Memory B cell (primary cell): Measurements from ENCODE around the gene DCK.
"Not testable (repeated sequence)": the region's sequence is repeated elsewhere in the genome, so short reads cannot be mapped to it uniquely, and the experiment has no call there.

ENCODE experiments used
- ATAC-seq: fragments of 150-1000 bp; cut with Tn5 transposase; 2 replicates; pipeline ENCODE4 v1.10.0; 2021; ENCODE audit warnings: low read depth, mild to moderate bottlenecking, moderate library complexity
- DNase-seq, 2 donors: peaks; one replicate each; pipeline ENCODE4 v3.0.0; 2022; ENCODE audit warnings: low spot score in 2 of 2
- H3K27ac Mint-ChIP-seq: one replicate; pipeline ENCODE4 v1.8.0; 2022; ENCODE audit warnings: mild to moderate bottlenecking, moderate library complexity, mixed read lengths
- H3K27me3 Mint-ChIP-seq: one replicate; pipeline ENCODE4 v1.8.0; 2022; ENCODE audit warnings: mixed read lengths
- H3K36me3 Mint-ChIP-seq: one replicate; pipeline ENCODE4 v1.8.0; 2022; ENCODE audit warnings: mild to moderate bottlenecking, mixed read lengths
- H3K4me1 Mint-ChIP-seq: one replicate; pipeline ENCODE4 v1.8.0; 2022; ENCODE audit warnings: mixed read lengths
- H3K4me3 Mint-ChIP-seq: one replicate; pipeline ENCODE4 v1.8.0; 2022; ENCODE audit warnings: mild to moderate bottlenecking, moderate library complexity, mixed read lengths
- H3K9me3 Mint-ChIP-seq: one replicate; pipeline ENCODE4 v1.8.0; 2022; ENCODE audit warnings: mixed read lengths

Gene DCK

DNA sequence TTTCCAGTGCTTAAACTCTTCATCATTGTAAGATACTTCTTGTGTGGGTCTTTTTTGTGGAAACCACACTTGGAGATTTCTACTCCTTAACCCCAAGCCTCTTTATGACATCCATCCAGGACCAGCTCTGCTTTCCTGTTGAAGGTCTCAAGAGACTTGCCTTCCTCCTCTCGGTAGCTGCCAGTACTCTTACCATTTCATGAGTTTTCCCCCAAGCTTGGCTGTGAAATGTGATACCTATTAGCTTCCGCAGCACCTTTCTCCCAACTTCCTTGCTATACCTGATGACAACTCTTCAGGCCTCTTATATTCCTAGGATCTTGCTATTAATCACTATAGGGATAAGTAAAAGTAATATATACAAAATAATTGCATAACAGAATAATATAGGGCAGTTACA lies 1.9 kb upstream of the DCK start:
- Mint-ChIP-seq H3K27ac (peak overlapping the region; percentile 82), H3K4me3 (no peak overlapping the region), H3K36me3 (peaks cover 5% of the 10 kb centered on the region), H3K27me3 (no peaks in the 10 kb centered on the region), H3K4me1 (peaks cover 25% of the 10 kb centered on the region), H3K9me3 (no peaks in the 10 kb centered on the region)
- ATAC-seq (no peak), DNase-seq (no peak)

GRCh38 chr4:70992391-70992881 lies 1.0 kb upstream of the DCK start:
- DNase-seq (no peak), ATAC-seq (no peak)
- Mint-ChIP-seq H3K4me1 (peaks cover 34% of the 10 kb centered on the region), H3K36me3 (peaks cover 5% of the 10 kb centered on the region), H3K4me3 (peak overlapping the region; percentile 96), H3K9me3 (no peaks in the 10 kb centered on the region), H3K27ac (peak overlapping the region; percentile 82), H3K27me3 (no peaks in the 10 kb centered on the region)

GRCh38 chr4:70994069-70994366 lies 569 bp downstream of the DCK start:
- ATAC-seq (no peak), DNase-seq (no peak)
- Mint-ChIP-seq H3K4me3 (peak overlapping the region; percentile 96), H3K27me3 (no peaks in the 10 kb centered on the region), H3K9me3 (no peaks in the 10 kb centered on the region), H3K4me1 (peaks cover 38% of the 10 kb centered on the region), H3K27ac (peak overlapping the region; percentile 82), H3K36me3 (peaks cover 7% of the 10 kb centered on the region)

DNA sequence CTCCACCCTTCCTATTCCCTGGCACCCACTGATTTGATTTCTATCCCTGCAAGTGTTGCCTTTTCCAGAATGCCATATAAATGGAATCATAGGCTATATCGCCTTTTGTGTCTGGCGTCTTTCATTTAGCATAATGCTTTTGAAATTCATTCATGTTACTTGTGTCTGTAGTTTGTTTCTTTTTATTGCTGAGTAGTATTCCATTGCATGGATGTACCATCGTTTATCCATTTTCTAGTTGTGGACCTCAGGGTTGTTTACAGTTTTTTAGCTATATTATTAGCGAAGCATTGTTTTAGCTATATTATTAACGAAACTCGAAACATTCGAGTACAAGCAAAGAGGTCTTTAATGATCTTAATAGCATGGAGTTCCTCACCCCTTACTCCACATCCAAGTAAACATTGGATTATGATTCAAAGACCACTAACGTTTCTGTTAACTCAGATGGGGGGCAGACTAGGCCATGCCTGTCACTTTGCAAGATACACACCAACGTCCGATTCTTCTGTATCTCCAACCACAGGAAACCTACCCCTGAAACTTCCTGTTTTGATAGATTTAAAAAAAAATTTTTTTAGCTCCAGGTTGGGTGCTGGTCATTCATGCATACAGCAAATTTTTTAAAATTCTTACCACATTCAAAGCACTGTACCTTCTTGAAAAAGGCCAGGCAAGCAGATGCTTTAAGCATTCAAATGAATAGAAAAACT lies 1.1 kb downstream of the DCK start:
- peaks cover 42% of the 10 kb centered on the region for H3K4me1 Mint-ChIP-seq
- peak; percentile 62 for ATAC-seq
- peaks cover 12% of the 10 kb centered on the region for H3K36me3 Mint-ChIP-seq
- peak overlapping the region; percentile 96 for H3K4me3 Mint-ChIP-seq
- peak overlapping the region; percentile 82 for H3K27ac Mint-ChIP-seq
- DNase-seq = peak; percentile 15 to 46
- H3K9me3 Mint-ChIP-seq = no peaks in the 10 kb centered on the region
- no peaks in the 10 kb centered on the region for H3K27me3 Mint-ChIP-seq

- ATAC-seq = no peak
- Mint-ChIP-seq H3K4me1 (peaks cover 52% of the 10 kb centered on the region), H3K36me3 (peaks cover 26% of the 10 kb centered on the region)
Measured at GRCh38 chr4:70996018-70996360, 2.5 kb downstream of the DCK start.

DNA sequence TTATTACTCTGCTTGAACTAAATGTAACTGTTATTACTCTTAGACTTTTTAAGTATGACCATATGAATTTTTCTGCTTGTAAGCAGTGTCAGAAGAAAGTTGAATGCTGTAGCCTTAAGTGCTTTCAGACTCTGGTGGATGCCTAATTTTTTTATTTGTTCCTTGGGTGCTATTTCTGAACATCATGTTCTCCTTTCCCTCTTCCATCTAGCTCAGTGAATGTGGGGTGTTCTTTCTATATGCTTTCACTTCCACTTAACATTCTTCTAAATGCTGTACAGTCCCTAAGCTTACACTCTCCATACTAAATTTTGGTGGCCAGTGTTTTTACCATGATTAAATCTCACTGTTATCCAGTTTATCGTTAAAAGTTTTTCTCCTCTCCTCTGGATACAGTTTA lies 3.6 kb downstream of the DCK start:
- no peaks in the 10 kb centered on the region for H3K27me3 Mint-ChIP-seq
- peaks cover 36% of the 10 kb centered on the region for H3K36me3 Mint-ChIP-seq
- peaks cover 2% of the 10 kb centered on the region for H3K9me3 Mint-ChIP-seq
- DNase-seq (no peak), ATAC-seq (peak; percentile 16)
- H3K4me3 Mint-ChIP-seq = peak overlapping the region; percentile 96
- H3K4me1 Mint-ChIP-seq = peaks cover 56% of the 10 kb centered on the region
- H3K27ac Mint-ChIP-seq = peak overlapping the region; percentile 82

More at GRCh38 chr4:70996018-70996360, 2.5 kb downstream of the DCK start:
- Mint-ChIP-seq H3K27ac (peak overlapping the region; percentile 82), H3K4me3 (peak overlapping the region; percentile 96), H3K9me3 (peaks cover 2% of the 10 kb centered on the region), H3K27me3 (no peaks in the 10 kb centered on the region)
- DNase-seq = no peak

DNA sequence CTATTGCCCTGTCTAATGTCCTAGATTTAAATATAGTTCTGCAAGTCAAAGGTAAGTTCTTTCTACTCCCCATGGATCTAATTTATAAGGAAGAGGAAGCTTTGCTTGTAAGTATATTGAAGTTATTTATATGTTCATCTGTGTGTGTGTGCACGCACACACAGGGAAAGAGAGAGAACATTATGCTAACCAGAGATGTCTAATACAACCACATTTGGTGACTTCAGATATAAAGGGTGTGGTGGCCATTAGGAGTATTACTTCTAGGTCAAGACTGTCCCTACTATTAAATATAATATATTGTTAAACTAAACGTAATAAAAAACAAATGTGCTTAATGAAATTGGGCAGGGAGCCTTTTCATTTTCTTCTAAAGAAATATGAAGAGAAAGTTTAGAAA lies 4.1 kb downstream of the DCK start:
- H3K4me1 Mint-ChIP-seq = peaks cover 59% of the 10 kb centered on the region
- H3K36me3 Mint-ChIP-seq = peaks cover 40% of the 10 kb centered on the region

GRCh38 chr4:70999639-71000038 lies 6.2 kb downstream of the DCK start:
- Mint-ChIP-seq H3K4me1 (peaks cover 71% of the 10 kb centered on the region), H3K27ac (peak overlapping the region; percentile 75), H3K36me3 (peaks cover 43% of the 10 kb centered on the region)
- DNase-seq, H3K9me3 Mint-ChIP-seq, H3K27me3 Mint-ChIP-seq, H3K4me3 Mint-ChIP-seq, ATAC-seq: not testable (repeated sequence)

More for the DNA sequence above, 4.1 kb downstream of the DCK start:
- Mint-ChIP-seq H3K9me3 (peaks cover 2% of the 10 kb centered on the region), H3K27ac (peak overlapping the region; percentile 82), H3K27me3 (no peaks in the 10 kb centered on the region), H3K4me3 (peak overlapping the region; percentile 96)
- DNase-seq (no peak), ATAC-seq (no peak)

- H3K36me3 Mint-ChIP-seq = peaks cover 41% of the 10 kb centered on the region
- not testable (repeated sequence) for H3K27me3 Mint-ChIP-seq, ATAC-seq, DNase-seq, H3K9me3 Mint-ChIP-seq
- H3K4me3 Mint-ChIP-seq = peak overlapping the region; percentile 14
- peak overlapping the region; percentile 94 for H3K27ac Mint-ChIP-seq
- H3K4me1 Mint-ChIP-seq = peaks cover 68% of the 10 kb centered on the region
Measured at GRCh38 chr4:71001363-71001762, 7.9 kb downstream of the DCK start.

DNA sequence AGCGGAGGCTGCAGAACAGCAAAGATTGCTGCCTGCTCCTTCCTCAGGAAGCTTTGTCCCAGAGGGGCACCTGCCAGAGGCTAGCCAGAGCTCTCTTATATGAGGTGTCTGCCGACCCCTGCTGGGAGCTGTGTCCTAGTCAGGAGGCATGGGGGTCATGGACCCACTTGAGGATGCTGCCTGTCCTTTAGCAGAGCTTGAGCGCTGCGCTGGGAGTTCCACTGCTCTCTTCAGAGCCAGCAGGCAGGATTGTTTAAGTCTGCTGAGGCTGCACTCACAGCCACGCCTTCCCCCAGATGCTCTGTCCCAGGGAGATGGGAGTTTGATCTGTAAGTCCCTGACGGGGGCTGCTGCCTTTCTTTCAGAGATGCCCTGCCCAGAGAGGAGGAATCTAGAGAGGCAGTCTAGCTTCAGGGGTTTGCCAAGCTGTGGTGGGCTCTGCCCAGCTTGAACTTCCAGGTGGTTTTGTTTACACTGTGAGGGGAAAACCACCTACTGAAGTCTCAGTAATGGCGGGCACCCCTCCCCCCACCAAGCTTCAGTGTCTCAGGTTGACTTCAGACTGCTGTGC lies 10.9 kb downstream of the DCK start:
- ATAC-seq (peak; percentile 72), DNase-seq (peak; percentile 62 to 69)
- peak overlapping the region; percentile 76 for H3K4me3 Mint-ChIP-seq
- H3K9me3 Mint-ChIP-seq = peaks cover 2% of the 10 kb centered on the region
- H3K27ac Mint-ChIP-seq = peak overlapping the region; percentile 94
- H3K4me1 Mint-ChIP-seq = peaks cover 67% of the 10 kb centered on the region
- no peaks in the 10 kb centered on the region for H3K27me3 Mint-ChIP-seq
- peaks cover 46% of the 10 kb centered on the region for H3K36me3 Mint-ChIP-seq

GRCh38 chr4:71005025-71005424 lies 11.6 kb downstream of the DCK start:
- H3K4me3 Mint-ChIP-seq = peak overlapping the region; percentile 76
- ATAC-seq = peak; percentile 12
- DNase-seq = peak in 1 of 2 donors; percentile 16
- H3K4me1 Mint-ChIP-seq = peaks cover 69% of the 10 kb centered on the region
- peaks cover 40% of the 10 kb centered on the region for H3K36me3 Mint-ChIP-seq
- H3K9me3 Mint-ChIP-seq, H3K27me3 Mint-ChIP-seq: not testable (repeated sequence)
- peak overlapping the region; percentile 94 for H3K27ac Mint-ChIP-seq

DNA sequence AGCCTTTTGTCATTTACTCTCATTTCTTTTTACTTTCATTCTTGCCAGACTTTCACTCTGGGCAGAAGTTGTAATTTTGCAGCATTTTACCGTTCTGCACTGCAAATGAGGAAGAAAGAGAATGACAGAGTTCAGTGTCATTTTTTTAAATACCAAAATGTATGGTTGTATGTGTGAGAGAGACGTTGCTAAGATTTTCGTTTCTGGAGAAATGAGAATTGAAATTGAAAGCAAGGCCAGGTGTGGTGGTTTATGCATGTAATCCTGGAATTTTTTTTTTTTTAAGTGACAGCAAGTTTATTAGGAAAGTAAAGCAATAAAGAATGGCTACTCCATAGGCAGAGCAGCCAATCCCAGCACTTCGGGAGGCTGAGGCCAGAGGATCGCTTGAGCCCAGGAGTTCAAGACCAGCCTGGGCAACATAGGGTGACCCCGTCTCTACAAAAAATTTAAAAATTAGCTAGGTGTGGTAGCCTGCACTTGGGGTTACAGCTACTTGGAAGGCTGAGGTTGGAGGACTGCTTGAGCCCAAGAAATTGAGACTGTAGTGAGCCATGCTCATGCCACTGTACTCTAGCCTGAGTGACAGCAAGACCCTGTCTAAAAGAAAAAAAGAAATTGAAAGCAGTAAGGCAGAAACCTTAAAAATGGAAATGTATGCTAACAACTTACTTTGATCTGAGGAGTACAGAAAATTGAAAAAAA lies 12.9 kb downstream of the DCK start:
- Mint-ChIP-seq H3K4me3 (peak overlapping the region; percentile 67), H3K27ac (peak overlapping the region; percentile 93), H3K27me3 (no peaks in the 10 kb centered on the region), H3K36me3 (peaks cover 27% of the 10 kb centered on the region), H3K4me1 (peaks cover 61% of the 10 kb centered on the region), H3K9me3 (no peaks in the 10 kb centered on the region)
- ATAC-seq (peak; percentile 79), DNase-seq (peak; percentile 16 to 51)

- Mint-ChIP-seq H3K27ac (peak overlapping the region; percentile 80), H3K9me3 (no peaks in the 10 kb centered on the region), H3K36me3 (peaks cover 16% of the 10 kb centered on the region), H3K4me1 (peaks cover 48% of the 10 kb centered on the region), H3K4me3 (no peak overlapping the region), H3K27me3 (no peaks in the 10 kb centered on the region)
- DNase-seq = no peak
- ATAC-seq = no peak
Measured at GRCh38 chr4:71008196-71008595, 14.7 kb downstream of the DCK start.

DNA sequence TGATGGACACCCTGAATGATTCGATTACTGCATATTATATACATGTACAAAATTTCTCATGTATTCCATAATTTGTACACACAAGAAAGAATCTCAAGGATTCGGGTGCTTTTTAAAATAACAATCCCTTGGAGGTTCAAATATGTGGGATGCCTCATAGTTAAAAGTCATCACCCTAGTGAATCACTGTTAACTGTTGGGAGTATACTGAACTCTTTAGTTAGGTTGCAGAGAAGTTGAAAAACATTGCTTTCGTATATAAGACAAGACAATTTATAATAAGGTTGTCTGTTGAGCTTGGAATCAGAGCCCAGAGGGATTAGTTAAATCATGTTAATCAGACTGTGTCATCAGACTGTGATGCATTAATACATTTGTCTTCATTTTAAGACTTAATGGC lies 15.6 kb downstream of the DCK start:
- Mint-ChIP-seq H3K4me1 (peaks cover 41% of the 10 kb centered on the region), H3K4me3 (no peak overlapping the region), H3K27ac (peak overlapping the region; percentile 80), H3K9me3 (no peaks in the 10 kb centered on the region), H3K27me3 (no peaks in the 10 kb centered on the region), H3K36me3 (peaks cover 18% of the 10 kb centered on the region)
- ATAC-seq = no peak
- no peak for DNase-seq
